ENCODE results near the gene LGALS16. TPM values are rescaled to one million over a fixed set of nuclear protein-coding genes. Genes with fewer than 3 reads are reported as not detected.
"Not testable (repeated sequence)": the region's sequence is repeated elsewhere in the genome, so short reads cannot be mapped to it uniquely, and the experiment has no call there.

LGALS16 gene
- total RNA-seq, 2 experiments from 2014 or later: not detected

DNA sequence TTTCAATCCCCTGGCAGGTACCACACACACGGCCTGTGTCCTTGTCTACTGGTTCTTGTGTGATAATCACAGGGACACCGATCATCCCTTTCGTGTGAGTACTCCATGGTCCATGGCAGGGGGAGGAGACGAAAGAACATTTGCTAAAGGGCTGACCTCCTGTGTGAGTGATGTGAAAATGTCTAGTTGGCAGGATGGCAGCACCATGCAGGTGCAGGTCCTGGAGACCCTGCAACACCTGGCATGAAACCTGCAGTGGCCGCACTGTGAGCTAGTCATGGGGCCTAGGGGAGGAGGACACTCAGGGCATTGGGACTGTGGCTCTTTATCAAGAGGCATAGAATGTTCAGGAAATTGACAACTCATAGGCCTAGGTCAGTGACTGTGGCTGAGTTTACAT lies 25.7 kb downstream of the LGALS16 start:
- Mint-ChIP-seq H3K4me3 (no peak overlapping the region), H3K9me3 (ENCODE audit: low read depth) (no peaks in the 10 kb centered on the region), H3K36me3 (peaks cover 10% of the 10 kb centered on the region), H3K4me1 (peaks cover 40% of the 10 kb centered on the region), H3K27me3 (no peaks in the 10 kb centered on the region), H3K27ac (no peak overlapping the region)
- CTCF ChIA-PET: no interaction called here
- DNase-seq (no peak), ATAC-seq (no peak)

DNA sequence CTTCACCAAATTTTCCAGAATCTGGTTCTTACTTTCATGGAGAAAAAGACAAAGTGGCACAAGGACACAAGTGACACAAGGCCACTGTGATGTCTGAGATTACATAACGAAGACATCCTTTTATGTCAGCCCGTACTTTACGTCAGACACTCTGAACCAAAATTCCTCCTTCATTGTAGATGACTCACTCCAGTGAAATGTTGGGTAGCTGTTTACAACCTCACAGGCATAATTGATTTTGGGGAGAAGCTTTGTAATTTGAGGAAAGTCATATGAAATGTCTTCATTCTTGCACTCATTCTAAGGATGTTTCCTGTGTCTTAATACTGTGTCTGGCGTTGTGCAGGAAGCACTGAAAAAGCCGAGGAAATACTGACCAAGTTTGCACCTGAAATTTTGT lies 28.6 kb downstream of the LGALS16 start:
- Mint-ChIP-seq H3K27ac (no peak overlapping the region), H3K27me3 (no peaks in the 10 kb centered on the region), H3K4me3 (no peak overlapping the region), H3K4me1 (peaks cover 21% of the 10 kb centered on the region), H3K36me3 (peaks cover 15% of the 10 kb centered on the region), H3K9me3 (ENCODE audit: low read depth) (peaks cover 2% of the 10 kb centered on the region)
- CTCF ChIA-PET: no interaction called here
- DNase-seq: no peak
- no peak for ATAC-seq

DNA sequence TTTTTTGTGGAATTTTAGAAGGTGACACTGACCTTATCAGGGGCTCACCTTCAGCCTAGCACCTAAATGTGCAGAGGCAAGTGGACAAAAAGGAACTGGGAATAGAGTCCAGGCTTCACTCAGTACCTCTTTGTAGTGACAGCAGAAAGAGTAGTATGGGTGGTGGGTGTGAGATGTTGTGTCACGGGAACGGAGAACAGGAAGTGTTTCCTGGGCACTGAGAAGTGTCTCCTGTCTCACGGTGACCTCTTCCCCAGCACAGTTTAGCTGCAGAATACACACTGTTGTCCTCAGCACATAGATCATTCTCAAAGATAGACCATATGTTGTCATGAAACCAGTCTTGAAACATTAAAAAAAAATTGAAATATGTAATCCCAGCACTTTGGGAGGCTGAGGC lies 31.0 kb downstream of the LGALS16 start:
- Mint-ChIP-seq H3K4me3 (no peak overlapping the region), H3K27me3 (peaks cover 13% of the 10 kb centered on the region), H3K27ac (no peak overlapping the region), H3K36me3 (peaks cover 17% of the 10 kb centered on the region), H3K9me3 (ENCODE audit: low read depth) (peaks cover 4% of the 10 kb centered on the region), H3K4me1 (peaks cover 7% of the 10 kb centered on the region)
- CTCF ChIA-PET: interaction anchor here (1.0 kb wide), 1 partner anchor 12 kb away, joined by 3 read pairs; no protein-coding TSS in a partner anchor
- DNase-seq (no peak), ATAC-seq (no peak)

DNA sequence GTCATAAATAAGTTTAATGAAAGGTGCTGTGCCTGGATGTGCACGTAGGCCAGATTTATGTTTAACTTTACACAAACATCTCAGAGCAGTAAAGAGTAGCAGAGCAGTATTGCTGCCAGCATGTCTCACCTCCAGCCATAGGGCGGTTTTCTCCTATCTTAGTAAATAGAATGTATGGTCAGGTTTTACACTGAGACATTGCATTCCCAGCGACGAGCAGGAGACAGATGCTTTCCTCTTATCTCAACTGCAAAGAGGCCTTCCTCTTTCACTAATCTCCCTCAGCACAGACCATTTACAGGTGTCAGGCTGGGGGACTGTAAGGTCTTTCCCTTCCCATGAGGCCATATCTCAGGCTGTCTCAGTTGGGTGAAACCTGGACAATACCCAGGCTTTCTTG lies 32.9 kb downstream of the LGALS16 start:
- Mint-ChIP-seq H3K36me3 (peaks cover 14% of the 10 kb centered on the region), H3K27me3 (peaks cover 13% of the 10 kb centered on the region)
- DNase-seq; H3K4me1 Mint-ChIP-seq; H3K27ac Mint-ChIP-seq; CTCF ChIA-PET; ATAC-seq; H3K4me3 Mint-ChIP-seq; H3K9me3 Mint-ChIP-seq (ENCODE audit: low read depth): not testable (repeated sequence)

DNA sequence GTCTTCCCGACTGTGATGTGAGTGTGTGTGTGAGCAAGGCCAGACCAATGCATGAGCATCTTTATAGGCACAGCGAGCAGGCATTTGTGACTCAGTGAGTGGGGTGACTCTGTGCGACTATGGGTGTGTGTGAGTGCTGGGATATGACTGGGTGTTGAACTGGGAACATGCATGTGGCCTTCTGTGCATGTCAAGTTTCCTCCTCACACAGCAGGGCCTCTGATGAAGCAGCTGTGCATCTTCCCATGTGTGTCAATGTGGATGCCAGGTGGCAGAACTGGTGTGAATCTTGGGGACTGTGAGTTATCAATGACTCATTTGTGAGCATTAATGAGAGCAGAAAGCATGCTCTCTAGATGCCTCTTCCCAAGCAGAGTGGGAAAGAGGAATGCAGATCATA lies 36.5 kb downstream of the LGALS16 start:
- no peak for ATAC-seq
- peaks cover 4% of the 10 kb centered on the region for H3K9me3 Mint-ChIP-seq (ENCODE audit: low read depth)
- DNase-seq: no peak
- peaks cover 32% of the 10 kb centered on the region for H3K27me3 Mint-ChIP-seq
- H3K27ac Mint-ChIP-seq: no peak overlapping the region
- no peak overlapping the region for H3K4me3 Mint-ChIP-seq
- H3K4me1 Mint-ChIP-seq: peaks cover 2% of the 10 kb centered on the region
- CTCF ChIA-PET: no interaction called here
- peaks cover 5% of the 10 kb centered on the region for H3K36me3 Mint-ChIP-seq

DNA sequence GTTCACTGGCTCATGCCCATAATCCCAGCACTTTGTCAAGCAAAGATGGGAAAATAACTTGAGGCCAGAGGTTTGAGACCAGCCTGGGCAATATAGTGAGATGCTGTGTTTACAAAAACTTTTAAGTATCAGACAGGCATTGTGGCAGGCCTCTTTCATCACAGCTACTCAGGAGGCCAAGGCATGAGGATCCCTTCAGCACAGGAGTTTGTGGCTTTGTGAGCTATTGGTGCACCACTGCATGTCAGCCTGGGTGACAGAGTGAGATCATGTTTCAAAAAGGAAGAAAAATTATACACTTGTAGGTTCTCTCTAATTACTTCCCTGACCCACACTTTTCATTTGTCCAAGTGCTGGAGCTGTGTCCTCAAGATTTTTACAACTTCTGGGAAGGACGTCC lies 37.1 kb downstream of the LGALS16 start:
- peaks cover 2% of the 10 kb centered on the region for H3K4me1 Mint-ChIP-seq
- H3K27me3 Mint-ChIP-seq: peaks cover 39% of the 10 kb centered on the region
- H3K36me3 Mint-ChIP-seq: peaks cover 5% of the 10 kb centered on the region
- CTCF ChIA-PET: no interaction called here
- no peak for ATAC-seq
- no peak for DNase-seq
- peaks cover 4% of the 10 kb centered on the region for H3K9me3 Mint-ChIP-seq (ENCODE audit: low read depth)
- H3K4me3 Mint-ChIP-seq: no peak overlapping the region
- no peak overlapping the region for H3K27ac Mint-ChIP-seq

DNA sequence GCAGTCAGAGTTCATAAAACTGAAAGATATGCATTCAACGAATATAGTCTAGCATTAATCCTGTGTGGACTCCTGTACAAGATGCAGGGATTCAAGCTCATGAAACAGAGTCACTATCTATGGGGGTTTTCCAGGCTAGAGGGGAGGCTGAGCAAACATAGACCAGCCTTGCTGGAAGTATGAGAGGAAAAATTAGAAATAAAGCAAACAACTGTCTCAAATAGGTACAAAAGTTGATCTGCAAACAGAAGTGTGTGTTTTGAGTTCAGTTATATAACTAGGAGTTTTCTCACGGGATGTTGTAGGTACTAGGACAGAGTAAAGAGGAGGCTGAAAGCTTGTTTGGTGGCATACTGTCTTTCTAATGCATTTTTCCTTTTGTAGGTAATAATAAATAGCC lies 40.0 kb downstream of the LGALS16 start:
- peaks cover 40% of the 10 kb centered on the region for H3K27me3 Mint-ChIP-seq
- no peak for ATAC-seq
- no peaks in the 10 kb centered on the region for H3K9me3 Mint-ChIP-seq (ENCODE audit: low read depth)

DNA sequence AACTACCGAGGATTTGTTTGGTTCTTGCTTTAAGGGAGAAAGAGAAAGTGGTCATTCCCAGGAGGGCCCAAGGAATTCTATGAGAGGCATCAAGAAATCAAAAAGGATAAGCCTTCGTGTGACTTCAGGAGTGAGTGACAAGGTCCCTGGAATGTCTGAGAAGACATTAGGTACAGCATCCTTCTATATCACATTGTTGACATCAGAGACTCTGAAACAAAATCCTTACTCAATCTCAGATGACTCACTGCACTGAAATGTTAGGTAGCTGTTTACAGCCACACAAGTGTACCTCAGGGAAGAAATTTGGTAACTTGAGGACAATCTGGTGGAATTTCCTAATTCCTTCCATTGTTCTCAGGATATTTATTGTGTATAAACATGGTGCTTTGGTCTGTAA lies 40.7 kb downstream of the LGALS16 start:
- ATAC-seq (no peak), DNase-seq (no peak)
- Mint-ChIP-seq H3K4me3 (no peak overlapping the region), H3K4me1 (peaks cover 9% of the 10 kb centered on the region), H3K27me3 (peaks cover 38% of the 10 kb centered on the region), H3K36me3 (no peaks in the 10 kb centered on the region), H3K9me3 (ENCODE audit: low read depth) (no peaks in the 10 kb centered on the region), H3K27ac (no peak overlapping the region)
- CTCF ChIA-PET: no interaction called here

More for the DNA sequence above, 40.0 kb downstream of the LGALS16 start:
- Mint-ChIP-seq H3K4me1 (peaks cover 9% of the 10 kb centered on the region), H3K27ac (no peak overlapping the region), H3K36me3 (no peaks in the 10 kb centered on the region), H3K4me3 (no peak overlapping the region)
- DNase-seq: no peak
- CTCF ChIA-PET: no interaction called here

DNA sequence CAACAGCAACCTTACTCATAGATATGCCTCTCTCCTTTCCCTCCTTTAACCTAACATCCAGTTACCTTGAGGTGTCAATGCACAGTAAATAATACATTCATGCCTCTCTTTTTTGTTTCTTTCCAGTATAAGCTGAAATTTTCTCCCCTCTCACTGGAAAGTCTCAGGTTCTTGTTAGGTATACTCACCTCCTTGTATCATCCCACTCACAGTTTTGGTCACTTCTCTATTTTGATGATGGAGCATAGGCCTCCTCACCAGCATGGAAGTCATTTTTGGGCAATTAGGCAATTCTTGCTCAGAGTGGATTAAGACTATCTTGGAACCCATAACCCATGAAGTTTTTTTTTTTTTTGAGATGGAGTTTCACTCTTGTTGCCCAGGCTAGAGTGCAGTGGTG lies 42.8 kb downstream of the LGALS16 start:
- no peak for DNase-seq
- Mint-ChIP-seq H3K27me3 (peaks cover 38% of the 10 kb centered on the region), H3K27ac (no peak overlapping the region), H3K9me3 (ENCODE audit: low read depth) (no peaks in the 10 kb centered on the region), H3K36me3 (no peaks in the 10 kb centered on the region), H3K4me3 (no peak overlapping the region), H3K4me1 (peaks cover 7% of the 10 kb centered on the region)
- ATAC-seq: no peak
- CTCF ChIA-PET: no interaction called here

DNA sequence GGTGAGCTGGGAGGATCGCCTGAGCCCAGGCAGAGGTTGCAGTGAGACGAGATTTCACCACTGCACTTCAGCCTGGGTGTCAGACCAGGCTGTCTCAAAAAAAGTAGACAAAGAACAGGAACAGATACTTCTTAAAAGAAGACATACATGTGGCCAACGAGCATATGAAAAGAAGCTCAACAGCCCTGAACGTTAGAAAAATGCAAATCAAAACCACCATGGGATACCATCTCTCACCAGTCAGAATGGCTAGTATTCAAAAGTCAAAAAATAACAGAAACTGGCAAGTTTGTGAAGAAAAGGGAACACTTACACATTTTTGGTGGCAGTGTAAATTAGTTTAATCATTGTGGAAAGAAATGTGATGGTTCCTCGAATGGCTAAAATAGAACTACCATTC lies 45.6 kb downstream of the LGALS16 start:
- no peak for ATAC-seq
- no peak for DNase-seq
- peaks cover 4% of the 10 kb centered on the region for H3K36me3 Mint-ChIP-seq
- H3K9me3 Mint-ChIP-seq (ENCODE audit: low read depth): no peaks in the 10 kb centered on the region
- H3K27ac Mint-ChIP-seq: no peak overlapping the region
- peaks cover 27% of the 10 kb centered on the region for H3K27me3 Mint-ChIP-seq
- CTCF ChIA-PET: no interaction called here
- no peak overlapping the region for H3K4me3 Mint-ChIP-seq
- H3K4me1 Mint-ChIP-seq: peaks cover 31% of the 10 kb centered on the region

DNA sequence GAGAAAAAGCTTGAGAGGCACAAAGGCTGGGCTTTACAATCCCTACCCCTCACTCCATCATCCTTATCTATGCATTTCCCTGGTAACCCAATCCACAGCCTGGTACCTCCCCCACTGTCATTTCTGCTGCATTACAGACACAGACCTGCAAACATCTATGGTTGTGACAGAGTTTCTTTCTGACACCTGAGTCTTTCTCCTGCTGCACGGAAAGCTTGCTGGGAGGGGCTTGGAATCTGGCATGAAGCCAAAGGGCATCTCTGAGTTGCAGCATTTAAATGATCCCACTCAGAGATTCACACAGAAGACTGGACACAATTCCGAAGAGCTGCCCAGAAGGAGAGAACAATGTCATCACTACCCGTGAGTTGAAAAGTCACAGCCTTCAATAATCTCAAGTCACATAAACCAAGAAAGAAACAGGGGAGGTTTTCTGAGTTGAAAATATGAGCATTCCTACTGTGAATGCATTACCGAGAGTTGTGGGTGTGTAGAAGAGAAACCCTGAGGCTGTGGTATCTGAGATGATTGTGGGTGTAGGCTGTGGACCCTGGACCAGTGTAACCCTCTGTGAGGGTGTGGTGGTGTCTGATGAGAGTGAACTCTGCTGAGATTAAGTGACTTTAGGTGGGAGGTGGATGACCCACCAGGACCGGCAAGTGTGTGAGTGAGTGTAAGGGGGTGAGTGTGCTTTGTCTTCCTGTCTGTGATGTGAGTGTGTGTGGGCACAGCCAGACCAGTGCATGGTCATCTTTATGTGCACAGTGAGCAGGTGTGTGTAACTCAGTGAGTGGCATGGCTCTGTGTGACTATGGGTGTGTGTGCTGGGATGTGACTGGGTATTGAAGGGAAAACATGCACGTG lies 48.7 kb downstream of the LGALS16 start, which contains the start of gene LGALS14:
LGALS14 (plus strand) TSS at position 301 of the 864 bp plus-strand sequence; CDS start at position 349, 48 bp downstream.
- H3K36me3 Mint-ChIP-seq: peaks cover 9% of the 10 kb centered on the region
- H3K27ac Mint-ChIP-seq: no peak within 1 kb of the TSS
- no peak for DNase-seq
- no peak for ATAC-seq
- H3K4me3 Mint-ChIP-seq: no peak within 1 kb of the TSS
- H3K9me3 Mint-ChIP-seq (ENCODE audit: low read depth): peaks cover 2% of the 10 kb centered on the region
- H3K4me1 Mint-ChIP-seq: peaks cover 29% of the 10 kb centered on the region
- H3K27me3 Mint-ChIP-seq: peaks cover 7% of the 10 kb centered on the region
- CTCF ChIA-PET: no interaction called here

DNA sequence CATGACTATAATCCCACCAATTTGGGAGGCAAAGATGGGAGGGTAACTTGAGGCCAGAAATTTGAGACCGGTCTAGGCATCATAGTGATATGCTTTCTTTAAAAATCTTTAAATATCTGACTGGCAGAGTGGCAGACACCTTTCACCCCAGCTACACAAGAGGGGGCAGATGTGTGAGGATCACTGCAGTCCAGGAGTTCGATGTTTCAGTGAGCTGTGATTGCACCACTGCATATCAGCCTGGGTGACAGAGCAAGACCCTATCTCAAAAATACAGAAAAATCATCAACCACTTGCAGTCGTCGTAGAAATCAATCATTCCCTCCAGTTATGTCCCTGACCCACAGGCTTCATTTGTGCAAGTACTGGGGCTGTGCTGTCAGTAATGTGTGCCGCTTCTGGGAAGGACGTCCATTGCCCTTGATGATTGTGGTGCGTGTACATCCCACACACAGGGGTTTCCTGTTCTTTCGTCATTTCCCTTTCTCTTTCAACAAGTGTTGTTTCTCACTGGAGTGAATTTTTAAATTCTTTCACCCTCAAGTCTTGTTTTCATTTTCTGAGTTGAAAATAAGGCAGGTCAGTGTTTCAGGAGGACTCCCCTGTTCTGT lies 50.0 kb downstream of the LGALS16 start:
- H3K4me1 Mint-ChIP-seq: peaks cover 31% of the 10 kb centered on the region
- no peak overlapping the region for H3K4me3 Mint-ChIP-seq
- H3K27me3 Mint-ChIP-seq: peaks cover 6% of the 10 kb centered on the region
- ATAC-seq (peak; percentile 53), DNase-seq (peak; percentile 52)
- CTCF ChIA-PET: no interaction called here
- peak overlapping the region; percentile 79 for H3K27ac Mint-ChIP-seq
- H3K36me3 Mint-ChIP-seq: peaks cover 9% of the 10 kb centered on the region
- H3K9me3 Mint-ChIP-seq (ENCODE audit: low read depth): peaks cover 2% of the 10 kb centered on the region

DNA sequence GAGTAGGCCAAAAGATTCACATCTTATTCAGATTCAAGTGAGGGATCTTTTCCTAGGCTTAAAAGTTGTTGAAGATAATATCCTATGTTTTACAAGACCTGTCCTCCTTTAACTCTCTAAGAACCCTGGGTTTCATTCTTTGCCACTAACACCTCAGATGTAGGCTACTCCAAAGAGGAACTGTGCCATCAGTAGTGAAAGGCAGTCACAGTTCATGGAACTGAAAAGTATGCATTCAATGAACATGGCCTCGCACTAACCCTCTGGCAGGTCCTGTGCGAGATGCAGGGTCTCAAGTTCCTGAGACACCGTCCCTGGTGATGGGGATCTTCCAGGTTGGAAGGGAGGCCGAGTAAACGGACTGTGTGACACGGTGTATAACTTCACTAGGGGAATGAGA lies 52.9 kb downstream of the LGALS16 start:
- ATAC-seq: no peak
- H3K9me3 Mint-ChIP-seq (ENCODE audit: low read depth): peaks cover 7% of the 10 kb centered on the region
- no peak for DNase-seq
- H3K4me3 Mint-ChIP-seq: no peak overlapping the region
- CTCF ChIA-PET: no interaction called here
- H3K36me3 Mint-ChIP-seq: peaks cover 9% of the 10 kb centered on the region
- peaks cover 14% of the 10 kb centered on the region for H3K27me3 Mint-ChIP-seq
- H3K4me1 Mint-ChIP-seq: peaks cover 33% of the 10 kb centered on the region
- H3K27ac Mint-ChIP-seq: no peak overlapping the region

Data from activated CD8-positive, alpha-beta memory T cell treated with anti-CD3 and anti-CD28 coated beads, Interleukin-2, amount 10 ng/mL, durations not matched to agents 7 days and 5 days (primary cell).